NCI-H82 treated with DMSO at 0.1 percent for 48 hours (cell line): ENCODE measurements around the gene MGST3.
"Not testable (repeated sequence)": the region's sequence is repeated elsewhere in the genome, so short reads cannot be mapped to it uniquely, and the experiment has no call there.

ENCODE experiments used
- DNase-seq: peaks from one replicate; lab custom pipeline; 2025; ENCODE audit not compliant: unreplicated experiment; lab: John Stamatoyannopoulos, UW

MGST3 gene

GRCh38 chr1:165650981-165651625 is 20.1 kb downstream of the MGST3 start:
- DNase-seq: no peak

DNA sequence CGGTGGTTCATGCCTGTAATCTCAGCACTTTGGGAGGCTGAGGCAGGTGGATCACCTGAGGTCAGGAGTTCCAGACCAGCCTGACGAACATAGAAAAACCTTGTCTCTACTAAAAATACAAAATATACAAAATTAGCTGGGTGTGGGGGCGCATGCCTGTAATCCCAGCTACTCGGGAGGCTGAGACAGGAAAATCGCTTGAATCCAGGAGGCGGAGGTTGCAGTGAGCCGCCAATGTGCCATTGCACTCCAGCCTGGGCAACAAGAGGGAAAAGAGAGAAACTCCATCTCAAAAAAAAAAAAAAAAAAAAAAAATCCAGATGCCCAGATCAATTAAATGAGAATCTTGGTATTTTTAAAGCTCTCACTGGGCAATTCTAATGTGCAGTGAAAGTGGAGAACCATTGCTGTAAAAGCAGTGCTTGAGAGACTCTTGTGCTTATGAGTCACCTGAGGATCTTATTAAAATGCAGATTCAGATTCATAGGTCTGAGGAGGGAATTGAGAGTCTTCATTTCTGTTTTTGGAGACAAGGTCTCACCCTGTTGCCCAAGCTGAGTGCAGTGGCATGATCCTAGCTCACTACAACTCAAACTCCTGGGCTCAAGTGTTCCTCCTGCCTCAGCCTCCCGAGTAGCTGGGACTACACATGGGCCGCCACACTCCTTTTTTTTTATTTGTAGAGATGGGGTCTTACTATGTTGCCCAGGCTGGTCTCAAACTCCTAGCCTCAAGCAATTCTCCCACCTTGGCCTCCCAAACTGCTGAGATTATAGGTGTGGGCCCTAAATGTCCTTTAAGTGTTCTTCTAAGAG is 27.9 kb downstream of the MGST3 start:
- not testable (repeated sequence) for DNase-seq

DNA sequence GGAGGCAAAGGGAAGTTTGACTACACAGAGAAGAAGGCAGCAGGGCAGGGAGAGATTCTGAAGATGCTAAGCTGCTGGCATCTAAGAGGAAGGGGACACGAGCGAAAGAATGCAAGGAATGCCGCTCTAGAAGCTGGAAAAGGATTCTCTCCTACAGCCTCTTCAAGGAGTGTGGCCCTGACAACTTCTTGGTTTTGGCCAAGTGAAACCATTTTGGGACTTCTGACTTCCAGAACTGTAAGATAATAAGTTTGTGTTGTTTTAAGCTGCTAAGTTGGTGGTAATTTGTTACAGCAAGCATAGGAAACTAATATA is 28.5 kb downstream of the MGST3 start:
- no peak for DNase-seq

- DNase-seq: no peak
These were observed 30.7 kb downstream of the MGST3 start for GRCh38 chr1:165661703-165662102.

DNA sequence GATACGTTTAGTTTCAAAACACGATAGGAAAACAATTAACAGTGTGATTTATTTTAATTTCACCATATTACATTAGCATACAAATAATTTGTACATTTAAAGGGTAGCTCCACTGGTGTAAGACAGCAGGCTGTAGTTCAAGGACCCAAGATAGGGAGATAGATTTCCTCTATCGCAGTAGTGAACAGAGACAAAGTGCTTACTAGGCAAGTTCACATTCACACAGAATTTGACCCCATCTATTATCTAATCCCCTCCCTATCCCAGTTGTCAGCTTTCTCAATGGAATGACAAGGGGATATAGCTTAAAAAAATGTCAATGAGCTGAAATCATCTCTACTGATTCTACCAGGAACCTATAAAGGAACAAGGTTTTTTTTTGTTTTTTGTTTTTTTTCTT is 31.2 kb downstream of the MGST3 start:
- DNase-seq: no peak

GRCh38 chr1:165666152-165666825 is 35.3 kb downstream of the MGST3 start:
- no peak for DNase-seq

GRCh38 chr1:165668184-165668583 is 37.1 kb downstream of the MGST3 start:
- no peak for DNase-seq

- no peak for DNase-seq
These were observed 40.5 kb downstream of the MGST3 start for GRCh38 chr1:165671526-165671925.

GRCh38 chr1:165674599-165674998 is 43.6 kb downstream of the MGST3 start:
- no peak for DNase-seq

- DNase-seq: no peak
These were observed 44.8 kb downstream of the MGST3 start for GRCh38 chr1:165675794-165676193.

GRCh38 chr1:165678509-165678908 is 47.5 kb downstream of the MGST3 start:
- no peak for DNase-seq

DNA sequence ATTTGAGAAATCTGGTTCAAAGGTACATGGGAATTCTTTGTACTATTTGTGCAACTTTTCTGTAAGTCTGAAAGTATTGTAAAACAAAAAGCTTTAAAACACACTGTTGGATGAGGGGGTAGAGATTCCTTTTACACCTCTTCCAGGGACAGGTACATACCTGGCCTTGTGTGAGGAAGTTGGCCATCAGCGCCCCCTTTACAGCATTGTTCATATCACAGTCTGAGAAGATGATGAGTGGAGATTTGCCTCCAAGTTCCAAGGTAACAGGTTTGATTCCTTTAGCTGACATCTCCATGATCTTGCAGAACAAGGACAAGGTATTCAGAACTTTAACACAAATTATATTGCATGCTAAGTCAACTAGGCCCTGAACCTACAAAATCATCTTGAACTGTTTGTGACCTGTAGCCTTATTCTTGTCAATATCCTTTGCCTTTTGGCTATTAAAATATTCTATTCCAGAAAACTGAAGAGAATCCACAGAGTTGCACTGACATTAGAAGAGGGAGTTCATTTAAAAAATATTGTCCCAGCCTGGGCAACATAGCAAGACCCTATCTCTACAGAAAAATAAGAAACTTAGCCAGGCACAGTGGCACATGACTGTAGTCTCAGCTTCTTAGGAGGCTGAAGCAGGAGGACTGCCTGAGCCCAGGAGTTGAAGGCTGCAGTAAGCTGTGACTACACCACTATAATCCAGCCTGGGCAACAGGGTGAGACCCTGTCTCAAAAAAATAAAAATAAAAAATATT is 48.4 kb downstream of the MGST3 start:
- no peak for DNase-seq

- DNase-seq: no peak
These were observed 49.3 kb downstream of the MGST3 start for GRCh38 chr1:165680303-165680702.

- DNase-seq: not testable (repeated sequence)
These were observed 49.7 kb downstream of the MGST3 start for GRCh38 chr1:165680773-165681172.

GRCh38 chr1:165683848-165684485 is 52.9 kb downstream of the MGST3 start:
- no peak for DNase-seq

- no peak for DNase-seq
These were observed 55.3 kb downstream of the MGST3 start for GRCh38 chr1:165686121-165686970.

GRCh38 chr1:165686971-165687433 is 56.0 kb downstream of the MGST3 start:
- DNase-seq: no peak

- no peak for DNase-seq
These were observed 57.0 kb downstream of the MGST3 start for GRCh38 chr1:165688046-165688445.

- no peak for DNase-seq
These were observed 64.0 kb downstream of the MGST3 start for GRCh38 chr1:165695031-165695430.

GRCh38 chr1:165696625-165697100 is 65.6 kb downstream of the MGST3 start:
- no peak for DNase-seq
